Measurements from ENCODE around the gene SEC24B.
"Not testable (repeated sequence)": the region's sequence is repeated elsewhere in the genome, so short reads cannot be mapped to it uniquely, and the experiment has no call there.

Gene SEC24B

GRCh38 chr4:109511414-109511813 is 77.8 kb downstream of the SEC24B start:
- no peak for DNase-seq

GRCh38 chr4:109513368-109513767 is 79.8 kb downstream of the SEC24B start:
- not testable (repeated sequence) for DNase-seq

GRCh38 chr4:109532182-109532581 is 98.6 kb downstream of the SEC24B start:
- no peak for DNase-seq

GRCh38 chr4:109545401-109545800 is 111.8 kb downstream of the SEC24B start:
- no peak for DNase-seq

- no peak for DNase-seq
Measured at GRCh38 chr4:109547394-109547793, 113.8 kb downstream of the SEC24B start.

GRCh38 chr4:109548655-109549054 is 115.0 kb downstream of the SEC24B start:
- DNase-seq, result peak; percentile 89

- DNase-seq, result no peak
Measured at GRCh38 chr4:109552237-109552636, 118.6 kb downstream of the SEC24B start.

- no peak for DNase-seq
Measured at GRCh38 chr4:109553130-109553529, 119.5 kb downstream of the SEC24B start.

- no peak for DNase-seq
Measured at GRCh38 chr4:109554971-109555370, 121.4 kb downstream of the SEC24B start.

GRCh38 chr4:109557433-109557832 is 123.8 kb downstream of the SEC24B start:
- no peak for DNase-seq

GRCh38 chr4:109558095-109558494 is 124.5 kb downstream of the SEC24B start:
- DNase-seq, result not testable (repeated sequence)

GRCh38 chr4:109559625-109559982 is 126.0 kb downstream of the SEC24B start:
- no peak for DNase-seq

- DNase-seq, result peak; percentile 90
Measured at GRCh38 chr4:109559983-109560686, 126.5 kb downstream of the SEC24B start, which contains the start of gene MCUB. TSS of gene MCUB (plus strand) at chr4:109560246. CDS start at chr4:109560338, 92 bp downstream.

GRCh38 chr4:109560687-109561461 is 127.3 kb downstream of the SEC24B start:
- peak; percentile 73 for DNase-seq

- no peak for DNase-seq
Measured at GRCh38 chr4:109562457-109563239, 129.0 kb downstream of the SEC24B start.

GRCh38 chr4:109571494-109571893 is 137.9 kb downstream of the SEC24B start:
- DNase-seq, result no peak

GRCh38 chr4:109572154-109572553 is 138.5 kb downstream of the SEC24B start:
- no peak for DNase-seq

GRCh38 chr4:109574443-109574850 is 140.8 kb downstream of the SEC24B start:
- no peak for DNase-seq

- no peak for DNase-seq
Measured at GRCh38 chr4:109574931-109575804, 141.6 kb downstream of the SEC24B start.

GRCh38 chr4:109576462-109576861 is 142.8 kb downstream of the SEC24B start:
- DNase-seq, result no peak

- no peak for DNase-seq
Measured at GRCh38 chr4:109578846-109579245, 145.2 kb downstream of the SEC24B start.

GRCh38 chr4:109579997-109580396 is 146.4 kb downstream of the SEC24B start:
- not testable (repeated sequence) for DNase-seq
